Activated T-cell treated with anti-CD3 and anti-CD28 coated beads for 1 hour (primary cell): Measurements from ENCODE around the gene OR10AD1.
"Not testable (repeated sequence)": the region's sequence is repeated elsewhere in the genome, so short reads cannot be mapped to it uniquely, and the experiment has no call there.

ENCODE experiments used
- DNase-seq: peaks from one replicate; pipeline ENCODE4 v3.0.0-alpha.2; 2020; ENCODE audit warnings: low read depth

OR10AD1 gene

DNA sequence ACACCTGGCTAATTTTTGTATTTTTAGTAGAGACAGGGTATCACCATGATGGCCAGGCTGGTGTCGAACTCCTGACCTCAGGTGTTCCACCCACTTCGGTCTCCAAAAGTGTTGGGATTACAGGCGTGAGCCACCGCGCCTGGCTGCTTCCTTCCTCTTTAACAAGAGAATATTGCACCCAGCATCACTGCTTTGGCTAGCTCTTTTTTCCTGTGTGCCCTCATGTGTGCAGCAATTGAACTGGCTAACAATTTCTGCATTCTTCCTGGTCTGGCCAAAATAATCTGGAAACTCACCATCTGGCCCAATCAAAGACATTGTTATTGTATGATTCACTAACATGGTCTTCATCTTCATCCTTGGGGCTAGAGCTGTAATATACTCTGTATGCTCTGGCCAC is 43.0 kb downstream of the OR10AD1 start:
- no peak for DNase-seq

DNA sequence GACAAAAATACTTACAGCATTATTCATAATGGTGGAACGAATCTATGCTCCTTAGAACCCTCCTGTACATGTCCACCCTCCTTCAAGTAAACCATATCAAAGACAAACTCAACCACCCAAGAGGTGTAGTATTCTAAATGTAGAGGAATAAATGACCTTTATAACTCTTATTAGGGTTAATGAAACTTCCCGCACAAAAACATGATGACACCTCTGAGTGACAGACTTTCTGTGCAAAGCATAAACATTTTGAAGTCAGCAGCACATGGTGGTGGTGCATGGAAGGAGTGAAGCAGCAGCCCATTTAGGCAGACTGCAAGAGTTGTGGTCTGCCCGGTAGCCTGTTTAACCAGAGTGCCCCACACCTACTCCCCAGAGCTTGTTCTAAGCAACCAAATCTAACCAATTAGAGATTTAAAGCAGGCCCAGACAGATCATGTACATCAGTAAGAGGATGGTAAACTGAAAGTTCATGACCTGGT is 45.2 kb downstream of the OR10AD1 start:
- DNase-seq, result no peak

DNA sequence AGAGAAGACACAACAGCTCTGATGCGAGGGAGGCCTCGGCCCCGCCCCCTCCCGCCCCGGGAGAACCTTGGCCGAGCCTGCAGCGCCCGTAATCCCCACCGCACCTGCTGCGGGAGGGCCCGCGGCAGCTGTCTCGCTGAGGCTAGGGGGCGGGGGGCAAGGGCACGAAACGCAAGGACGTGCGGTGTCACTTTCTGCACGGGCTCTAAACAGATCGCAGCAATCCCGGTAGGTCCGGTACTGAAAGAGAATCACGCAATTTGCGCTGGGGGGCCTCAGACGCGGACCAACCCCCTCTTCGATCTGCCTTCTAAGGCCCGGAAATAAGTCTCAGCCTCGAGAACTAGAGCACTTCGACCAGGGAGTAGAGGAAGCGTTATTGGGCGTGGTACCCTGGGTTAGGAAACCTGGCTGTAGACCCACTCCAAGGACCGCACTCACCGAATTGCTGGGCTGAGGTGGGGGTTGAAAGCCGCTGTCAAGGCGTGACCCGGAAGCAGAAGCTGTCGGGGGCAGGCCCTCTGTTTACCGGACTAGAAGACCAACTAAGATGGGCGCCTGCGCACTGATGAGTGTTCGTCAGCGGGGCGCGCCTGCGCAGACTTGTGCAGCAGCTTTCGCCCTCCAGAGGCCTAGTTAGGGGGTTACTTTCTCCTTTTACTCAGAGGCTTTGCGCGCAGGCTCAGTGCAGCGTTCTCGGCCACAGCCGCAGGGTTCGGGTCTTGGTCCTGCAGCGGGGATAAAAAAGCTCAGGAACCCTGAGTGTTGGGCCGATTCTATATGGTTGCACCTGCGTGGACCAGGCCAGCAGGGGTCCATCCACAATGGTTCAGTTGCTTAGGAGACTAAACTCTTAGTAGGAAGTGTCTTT is 45.8 kb downstream of the OR10AD1 start, which contains the start of gene ASB8:
TSS of gene ASB8 (minus strand) at position 498 of the 871 bp plus-strand sequence. CDS start 4,019 bp downstream, outside the sequence.
- DNase-seq, result peak; percentile 98

DNA sequence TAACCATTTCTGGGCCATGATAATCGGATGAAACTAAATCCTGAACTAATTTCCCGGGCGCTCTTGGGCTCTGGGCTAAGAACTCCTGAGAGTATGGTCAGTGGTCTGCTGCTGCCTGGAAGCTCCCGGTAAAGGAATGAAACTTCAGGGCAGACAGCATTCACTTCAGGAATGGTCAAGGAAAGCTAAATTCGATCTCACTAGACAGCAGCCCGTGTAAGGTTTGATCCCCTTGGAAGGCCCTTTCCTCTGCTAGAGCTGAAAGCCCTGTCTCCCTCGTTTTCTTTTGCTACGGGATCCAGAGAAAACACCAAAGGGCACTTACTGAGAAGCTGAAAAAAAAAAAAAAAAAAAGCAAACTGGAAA is 46.5 kb downstream of the OR10AD1 start:
- no peak for DNase-seq

DNA sequence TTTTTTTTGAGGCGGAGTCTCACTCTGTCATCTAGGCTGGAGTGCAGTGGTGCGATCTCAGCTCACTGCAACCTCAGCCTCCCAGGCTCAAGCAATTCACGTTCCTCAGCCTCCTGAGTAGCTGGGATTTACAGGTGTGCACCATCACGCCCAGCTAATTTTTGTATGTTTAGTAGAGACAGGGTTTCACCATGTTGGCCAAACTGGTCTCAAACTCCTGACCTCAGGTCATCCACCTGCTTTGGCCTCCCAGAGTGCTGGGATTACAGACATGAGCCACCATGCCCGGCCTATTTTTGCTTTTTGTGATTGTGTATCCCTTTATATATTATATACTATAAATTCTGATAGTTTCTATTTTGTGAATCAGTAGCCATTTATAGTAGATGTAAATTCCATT is 47.3 kb downstream of the OR10AD1 start:
- not testable (repeated sequence) for DNase-seq
